Measurements from ENCODE around the gene FLRT1.

FLRT1 gene

DNA sequence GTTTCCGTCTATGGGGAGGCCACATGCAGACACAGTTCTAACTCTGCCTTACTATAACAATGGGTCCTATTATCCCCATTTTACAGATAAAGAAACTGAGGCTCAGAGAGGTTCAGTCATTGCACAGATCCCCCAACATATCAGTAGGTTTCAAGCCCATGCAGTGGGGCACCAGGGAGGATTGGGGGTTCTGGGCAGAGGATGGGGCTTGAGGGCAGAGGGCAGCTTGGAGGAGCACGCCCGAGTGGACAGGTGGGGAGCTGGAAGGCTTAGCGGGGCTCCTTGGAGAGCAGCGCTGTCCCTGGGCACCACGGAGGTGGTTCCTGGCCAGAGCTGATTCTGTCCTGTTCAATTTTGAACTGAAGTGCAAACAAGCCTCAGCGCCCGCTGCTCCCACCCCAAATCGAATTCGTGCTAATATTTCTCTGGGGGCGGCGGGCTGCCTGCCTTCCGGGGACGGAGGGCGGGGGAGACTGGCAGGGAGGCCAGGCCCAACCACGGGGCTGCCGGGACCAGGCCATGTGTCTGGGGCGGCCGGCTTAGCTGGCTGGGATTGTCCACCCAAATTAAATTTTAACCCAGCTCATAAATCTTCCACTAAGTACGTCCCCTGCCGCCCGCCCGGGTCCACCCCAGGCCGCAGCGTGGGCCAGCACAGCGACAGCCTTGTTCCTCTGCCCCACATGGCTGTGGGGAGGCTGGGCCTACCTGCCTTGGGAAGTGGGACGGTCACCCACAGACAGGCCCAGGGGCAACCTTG, 49.4 kb downstream of the FLRT1 start:
- TF ChIP-seq, protein P1, sequence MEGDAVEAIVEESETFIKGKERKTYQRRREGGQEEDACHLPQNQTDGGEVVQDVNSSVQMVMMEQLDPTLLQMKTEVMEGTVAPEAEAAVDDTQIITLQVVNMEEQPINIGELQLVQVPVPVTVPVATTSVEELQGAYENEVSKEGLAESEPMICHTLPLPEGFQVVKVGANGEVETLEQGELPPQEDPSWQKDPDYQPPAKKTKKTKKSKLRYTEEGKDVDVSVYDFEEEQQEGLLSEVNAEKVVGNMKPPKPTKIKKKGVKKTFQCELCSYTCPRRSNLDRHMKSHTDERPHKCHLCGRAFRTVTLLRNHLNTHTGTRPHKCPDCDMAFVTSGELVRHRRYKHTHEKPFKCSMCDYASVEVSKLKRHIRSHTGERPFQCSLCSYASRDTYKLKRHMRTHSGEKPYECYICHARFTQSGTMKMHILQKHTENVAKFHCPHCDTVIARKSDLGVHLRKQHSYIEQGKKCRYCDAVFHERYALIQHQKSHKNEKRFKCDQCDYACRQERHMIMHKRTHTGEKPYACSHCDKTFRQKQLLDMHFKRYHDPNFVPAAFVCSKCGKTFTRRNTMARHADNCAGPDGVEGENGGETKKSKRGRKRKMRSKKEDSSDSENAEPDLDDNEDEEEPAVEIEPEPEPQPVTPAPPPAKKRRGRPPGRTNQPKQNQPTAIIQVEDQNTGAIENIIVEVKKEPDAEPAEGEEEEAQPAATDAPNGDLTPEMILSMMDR (IDR thresholded peaks at IDR 0.05; ENCODE audit: control insufficient read depth, extremely low read depth, insufficient read depth) = no peak
- no peak for DNase-seq (ENCODE audit: low read depth)
- H3K4me3 ChIP-seq (ENCODE audit: low read depth, low read length) = no peak overlapping the region
